ACHN (cell line): ENCODE measurements around the gene NTM.

Experiments used
- DNase-seq: peaks from one replicate; pipeline ENCODE4 v3.0.0-alpha.2; 2015
- in situ Hi-C: cut with HindIII; loops from 2 replicates; pipeline ENCODE4 v1.10.0; 2017; ENCODE audit warnings: low sequenced_read_pairs, low pct_ligation_motif_present, low pct_unique_long_range_greater_than_20kb

NTM gene

DNA sequence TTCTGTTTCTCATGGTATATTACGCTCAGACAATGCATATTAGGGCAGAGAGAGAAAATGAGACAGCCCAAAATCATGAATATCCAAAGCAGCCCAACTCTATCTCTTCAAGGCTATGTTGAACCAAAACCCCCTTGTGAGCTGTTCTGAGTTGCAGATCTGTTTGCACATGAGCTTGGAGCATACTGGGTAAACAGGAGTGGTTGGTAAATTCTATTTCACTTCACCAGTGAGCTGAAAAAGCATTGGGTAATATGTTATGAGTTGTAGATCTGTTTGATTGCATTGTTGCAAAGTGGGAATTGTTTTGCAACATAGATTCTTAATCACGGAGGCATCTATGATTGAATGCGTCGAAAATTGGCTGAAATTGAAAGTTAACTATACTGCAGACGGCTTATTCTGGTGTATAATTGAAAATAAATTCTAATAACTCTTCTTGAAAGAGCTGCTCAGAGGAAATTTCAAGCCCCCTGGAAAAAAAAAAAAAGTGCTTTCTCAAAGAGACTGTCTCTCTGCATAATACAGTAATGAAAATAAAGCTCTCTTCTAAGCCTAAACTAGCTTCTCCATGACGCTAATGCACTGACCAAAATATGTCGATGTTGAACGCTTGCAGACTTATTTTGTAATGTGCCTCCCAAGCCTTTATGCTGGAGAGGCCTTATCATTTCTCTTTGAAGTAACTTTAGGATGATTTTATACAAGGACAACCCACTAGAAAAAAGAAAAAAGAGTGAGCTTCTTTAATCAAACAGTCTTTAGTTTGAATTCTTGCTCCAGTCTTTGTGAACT, 263.7 kb downstream of the NTM start:
- no peak for DNase-seq
- in situ Hi-C loops, result no loop called here

DNA sequence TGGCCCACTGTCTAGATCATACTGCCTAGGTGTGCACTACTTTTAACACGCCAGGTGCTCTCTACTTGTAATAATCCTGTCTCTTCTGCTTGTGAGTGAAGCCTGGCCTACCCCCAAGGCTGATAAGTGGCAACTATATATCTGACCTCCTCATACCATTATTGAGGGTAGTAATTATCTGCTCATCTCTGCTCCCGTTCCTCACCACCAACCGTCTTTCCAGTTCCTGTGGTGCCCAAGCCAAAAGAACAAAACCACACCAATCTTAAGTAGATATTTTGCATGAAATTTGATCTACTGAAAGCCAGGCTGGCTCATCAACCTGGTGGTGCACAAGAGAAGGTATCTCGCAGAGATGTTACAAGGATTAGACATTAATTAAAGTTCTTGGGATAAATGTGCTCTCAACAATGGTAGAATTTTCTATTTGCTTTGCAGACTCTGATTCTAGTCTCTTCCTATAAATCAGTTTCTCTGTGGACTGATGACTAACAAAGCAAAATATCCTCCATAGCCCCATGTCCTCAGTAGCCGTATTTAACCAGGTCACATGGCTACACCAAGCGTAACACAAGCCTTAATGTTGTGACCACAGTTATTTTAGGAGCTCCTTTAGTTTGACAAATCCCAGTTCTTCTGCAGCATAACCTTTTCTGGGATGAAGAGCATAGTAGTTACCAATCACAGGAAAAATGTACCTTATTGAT, 267.2 kb downstream of the NTM start:
- in situ Hi-C loops, result no loop called here
- DNase-seq, result no peak

DNA sequence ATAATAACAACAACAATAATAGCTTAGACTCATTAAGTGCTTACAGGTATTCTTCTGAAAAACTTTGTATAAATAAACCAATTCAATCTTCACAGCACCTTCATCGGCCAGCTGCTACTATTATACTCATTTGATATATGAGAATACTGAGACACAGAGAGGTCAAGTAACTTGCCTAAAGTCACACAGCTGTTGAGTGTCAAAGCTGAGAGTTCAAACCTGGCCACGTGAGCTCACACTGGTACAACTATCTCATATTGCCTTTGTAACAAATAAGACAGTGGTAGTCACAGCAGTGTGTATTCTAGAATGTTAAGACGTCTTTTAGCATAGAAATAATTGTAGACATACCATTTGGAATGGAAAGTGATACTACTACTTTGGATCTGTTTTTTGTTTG, 268.5 kb downstream of the NTM start:
- in situ Hi-C loops, result no loop called here
- no peak for DNase-seq

DNA sequence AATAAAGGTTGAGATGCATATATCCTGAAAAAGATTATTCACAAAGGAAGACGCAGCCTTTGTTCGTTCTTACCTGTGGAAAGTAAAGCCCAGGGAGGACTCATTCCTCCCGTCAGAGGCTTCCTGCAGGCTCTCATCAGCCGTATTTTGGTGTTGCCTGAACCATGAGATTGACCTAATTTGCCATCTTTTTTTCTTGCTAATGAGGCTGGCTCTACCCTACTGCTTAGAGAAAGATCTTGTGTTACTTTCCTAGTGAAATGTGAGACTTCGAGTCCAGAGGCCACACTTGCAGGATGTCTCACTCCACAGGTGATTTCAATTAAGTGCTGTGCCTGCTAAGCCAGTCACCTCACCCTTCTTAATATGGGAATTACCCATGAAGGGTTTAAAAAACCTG, 269.9 kb downstream of the NTM start:
- in situ Hi-C loops, result no loop called here
- DNase-seq, result no peak

DNA sequence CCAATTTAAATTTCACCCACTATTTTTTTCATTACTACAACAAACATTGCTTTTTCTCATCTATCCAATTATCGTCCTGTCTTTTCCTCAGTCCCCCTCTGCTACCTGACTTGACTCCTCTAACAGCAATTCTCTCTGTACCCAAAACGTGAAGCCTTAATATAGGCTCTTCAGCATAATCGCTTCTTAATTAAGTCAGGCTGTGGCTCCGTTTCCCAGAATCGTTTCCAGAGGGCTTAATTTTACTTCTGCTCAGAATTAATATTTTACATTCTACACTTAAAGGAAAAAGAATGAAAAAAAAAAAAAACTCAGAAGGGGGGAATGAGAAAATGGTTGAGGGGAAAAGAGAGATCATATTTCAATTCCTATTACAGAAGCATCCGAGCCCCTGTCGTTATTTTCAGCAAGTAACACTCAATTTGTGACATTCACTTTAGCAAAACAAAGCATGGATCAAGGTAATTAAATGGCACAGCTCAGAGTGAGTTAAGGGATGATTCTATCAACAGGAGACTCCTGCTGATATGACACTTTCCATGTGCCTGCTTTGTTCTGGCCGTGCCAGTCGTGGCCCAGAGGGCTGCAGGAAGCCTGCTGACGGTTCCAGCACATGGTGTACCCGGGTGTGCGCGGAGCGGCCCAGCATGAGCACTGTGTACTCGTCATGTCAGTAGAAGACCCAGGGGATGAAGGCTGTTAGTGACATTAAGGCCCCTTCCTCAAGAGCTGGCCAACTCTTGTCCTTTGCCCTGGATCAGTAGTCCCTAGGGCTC, 272.5 kb downstream of the NTM start:
- in situ Hi-C loops, result no loop called here
- no peak for DNase-seq

DNA sequence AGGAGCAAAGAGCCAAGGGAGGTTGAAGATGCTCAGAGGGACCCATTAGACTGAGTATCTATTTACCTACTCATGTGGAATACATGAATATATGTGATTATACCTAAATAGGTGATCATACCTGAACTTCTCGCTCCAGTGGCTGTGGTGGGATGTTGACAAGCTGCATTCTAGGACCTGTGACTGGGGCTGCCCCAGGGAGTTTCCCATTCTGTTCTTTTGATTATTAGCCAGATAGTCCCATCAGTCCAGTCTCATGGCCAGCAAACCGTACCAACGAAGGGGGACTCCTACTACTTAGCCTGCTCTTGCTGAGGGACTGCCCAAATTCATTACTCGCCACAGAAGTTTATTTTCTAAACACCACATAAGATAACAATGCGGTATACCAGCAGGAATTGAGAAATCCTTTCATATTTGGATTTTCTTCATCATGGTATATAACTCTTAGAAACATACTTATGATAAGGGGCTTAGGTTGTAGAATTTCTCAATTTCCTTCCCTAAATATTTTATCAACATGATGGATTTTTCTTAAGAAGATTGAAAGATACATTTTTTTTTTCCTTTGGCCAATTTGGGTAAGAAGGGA, 273.9 kb downstream of the NTM start:
- in situ Hi-C loops, result no loop called here
- no peak for DNase-seq

DNA sequence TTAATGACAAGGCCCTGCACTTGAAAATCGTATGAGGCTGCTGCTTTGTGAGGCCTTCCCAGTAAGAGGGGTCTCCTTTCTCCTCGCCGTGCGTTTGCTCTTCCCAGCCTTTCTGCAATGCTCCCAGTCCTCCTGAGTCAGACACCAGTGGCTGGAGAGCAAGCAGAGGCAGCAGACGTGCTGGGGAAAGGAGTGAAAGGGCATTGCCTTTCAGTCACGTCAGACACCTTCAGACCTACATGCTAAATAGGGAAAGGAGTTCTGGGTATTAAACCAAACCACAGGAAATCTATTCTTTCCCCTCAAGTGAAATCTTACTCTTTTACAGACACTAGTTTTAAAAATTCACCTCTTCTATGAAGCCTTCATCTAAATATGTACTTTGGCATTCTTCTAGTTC, 274.8 kb downstream of the NTM start:
- DNase-seq, result no peak
- in situ Hi-C loops, result no loop called here

DNA sequence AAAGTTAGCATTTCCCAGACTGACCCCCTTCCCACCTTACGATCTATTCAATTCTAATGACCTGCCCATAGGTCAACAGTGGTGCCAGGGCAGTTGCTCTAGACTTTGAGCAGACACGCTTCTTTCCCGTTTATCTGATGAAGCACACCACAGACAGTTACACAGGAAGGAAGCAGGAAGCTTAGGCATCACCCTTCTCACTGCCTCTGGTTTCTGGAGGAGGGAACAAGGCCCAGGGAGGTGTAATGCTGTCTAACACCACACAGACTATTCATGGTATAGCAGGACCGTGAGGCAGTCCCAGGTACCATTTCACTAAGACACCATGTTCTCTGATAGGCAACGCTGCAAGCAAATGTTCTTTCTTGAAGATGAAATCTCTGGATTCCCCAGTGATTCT, 279.4 kb downstream of the NTM start:
- no peak for DNase-seq
- in situ Hi-C loops, result no loop called here

DNA sequence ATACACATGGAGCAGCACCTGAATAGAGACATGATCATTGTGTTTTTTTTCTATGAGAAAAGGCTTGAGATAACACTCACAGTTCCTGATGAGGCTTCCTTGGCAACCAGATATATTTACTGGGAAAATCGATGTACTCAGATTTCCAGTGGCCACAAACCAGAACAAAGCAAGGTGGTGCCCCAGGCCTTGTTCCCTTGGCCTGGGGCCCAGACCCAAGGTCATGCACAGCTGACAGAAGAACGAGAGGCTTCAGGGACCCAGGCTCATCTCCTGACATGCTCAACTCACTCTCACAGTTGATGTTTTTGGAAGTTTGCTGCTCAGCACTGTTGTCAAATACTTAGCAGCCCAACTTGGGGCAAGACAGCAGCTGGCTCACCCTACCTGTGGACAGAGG, 281.8 kb downstream of the NTM start:
- DNase-seq, result no peak
- in situ Hi-C loops, result no loop called here

DNA sequence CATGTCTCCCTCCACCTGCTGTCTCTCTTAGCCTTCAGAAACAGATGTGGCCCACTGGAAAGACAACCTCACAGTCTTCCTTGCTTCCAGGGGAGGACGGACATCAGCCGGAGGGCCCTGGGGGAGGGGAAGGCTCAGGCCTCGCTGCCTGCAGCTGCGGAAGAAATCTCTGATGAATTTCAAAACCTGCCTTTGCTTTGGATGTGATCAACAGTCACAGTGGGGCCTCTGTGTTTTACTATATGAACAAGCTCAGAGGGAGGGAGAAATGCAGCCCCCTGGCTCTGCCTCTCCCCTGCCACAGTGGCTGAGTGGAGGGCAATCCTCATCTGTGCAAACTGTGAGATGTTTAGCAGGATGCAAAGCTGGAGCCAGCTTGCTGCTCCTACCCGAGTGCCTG, 282.8 kb downstream of the NTM start:
- DNase-seq, result no peak
- in situ Hi-C loops, result no loop called here

DNA sequence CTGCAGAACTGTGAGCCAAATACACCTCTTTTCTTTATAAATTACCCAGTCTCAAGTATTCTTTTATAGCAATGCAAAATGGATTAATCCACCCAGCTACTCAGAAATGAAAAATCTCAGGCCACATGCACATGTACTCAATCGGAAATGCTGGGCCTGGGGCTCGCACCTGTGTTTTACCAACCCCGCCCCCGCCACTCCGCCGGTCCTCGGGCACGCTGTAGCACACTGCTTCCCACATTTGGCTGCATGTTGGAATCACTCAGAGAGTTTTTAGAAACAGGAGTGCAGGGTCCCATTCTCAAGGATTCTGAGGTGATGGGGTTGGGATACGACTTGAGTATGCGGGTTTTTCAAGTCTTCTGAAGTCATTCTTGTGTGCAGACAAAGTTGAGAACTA, 284.4 kb downstream of the NTM start:
- in situ Hi-C loops, result no loop called here
- DNase-seq, result no peak

DNA sequence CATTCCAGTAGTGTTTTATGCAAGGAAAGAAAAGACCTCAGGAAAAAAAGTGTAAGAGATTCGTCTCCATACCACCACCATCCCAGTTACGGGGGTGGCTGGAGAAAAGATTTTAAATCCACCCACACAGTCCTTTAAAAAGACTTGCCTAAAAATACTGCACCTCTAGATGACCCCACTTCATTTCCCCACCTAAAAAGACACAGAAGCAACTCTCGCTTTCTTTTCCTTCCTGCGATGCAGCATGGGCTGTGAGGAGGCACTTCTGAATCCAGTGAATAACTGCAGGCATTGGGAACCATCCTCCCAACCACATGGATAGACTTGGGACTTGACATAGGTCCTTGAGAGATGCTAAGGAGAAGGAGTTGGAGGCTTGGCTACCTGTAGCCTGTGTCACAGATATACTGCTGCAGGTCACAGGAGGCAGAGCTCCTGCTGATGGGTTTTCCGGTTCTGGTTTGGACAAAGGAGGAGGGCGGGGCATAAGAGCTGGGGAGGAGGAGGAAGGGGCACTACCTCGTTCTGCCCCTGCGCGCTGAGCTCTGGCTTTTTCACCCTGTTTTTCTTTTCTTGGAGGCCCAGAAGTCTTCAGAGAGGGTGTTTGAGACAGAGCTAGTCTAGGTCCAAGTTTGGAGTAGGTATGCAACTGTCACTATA, 285.9 kb downstream of the NTM start:
- DNase-seq, result no peak
- in situ Hi-C loops, result no loop called here

DNA sequence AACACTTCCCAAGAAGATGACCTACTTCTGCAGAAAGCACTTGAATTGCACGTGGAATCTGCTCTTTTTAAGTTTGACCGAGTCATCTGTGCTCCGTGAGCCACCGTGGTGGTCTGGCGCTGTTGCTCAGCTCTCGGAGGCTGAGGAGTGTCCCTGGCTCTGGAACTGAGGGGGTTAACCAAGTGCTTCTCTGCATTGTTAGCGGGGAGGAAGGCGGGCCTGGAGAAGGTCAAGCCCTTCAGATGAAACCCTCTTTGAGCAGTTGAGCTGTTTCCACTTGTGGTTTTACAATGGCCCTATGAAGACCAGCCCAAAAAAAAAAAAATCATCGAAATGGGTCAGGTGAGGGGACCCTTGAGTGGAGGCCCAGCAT, 286.4 kb downstream of the NTM start:
- in situ Hi-C loops, result no loop called here

DNA sequence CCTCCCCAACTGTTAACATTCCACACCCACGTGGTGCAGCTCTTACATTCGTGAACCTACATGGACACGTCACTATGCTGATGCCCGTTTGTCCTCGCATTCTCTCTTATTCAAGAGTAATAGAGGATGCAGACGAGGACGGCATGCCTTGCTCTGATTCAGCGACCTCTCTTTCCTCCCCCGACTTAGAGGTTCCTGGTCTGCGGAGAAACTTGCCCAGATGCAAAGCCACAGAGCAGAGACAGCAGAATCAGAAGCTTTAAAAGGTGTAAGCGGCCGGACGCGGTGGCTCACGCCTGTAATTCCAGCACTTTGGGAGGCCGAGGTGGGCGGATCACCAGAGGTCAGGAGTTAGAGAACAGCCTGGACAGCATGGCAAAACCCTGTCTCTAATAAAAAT, 288.0 kb downstream of the NTM start:
- in situ Hi-C loops, result no loop called here

More for the DNA sequence above, 286.4 kb downstream of the NTM start:
- DNase-seq, result no peak

DNA sequence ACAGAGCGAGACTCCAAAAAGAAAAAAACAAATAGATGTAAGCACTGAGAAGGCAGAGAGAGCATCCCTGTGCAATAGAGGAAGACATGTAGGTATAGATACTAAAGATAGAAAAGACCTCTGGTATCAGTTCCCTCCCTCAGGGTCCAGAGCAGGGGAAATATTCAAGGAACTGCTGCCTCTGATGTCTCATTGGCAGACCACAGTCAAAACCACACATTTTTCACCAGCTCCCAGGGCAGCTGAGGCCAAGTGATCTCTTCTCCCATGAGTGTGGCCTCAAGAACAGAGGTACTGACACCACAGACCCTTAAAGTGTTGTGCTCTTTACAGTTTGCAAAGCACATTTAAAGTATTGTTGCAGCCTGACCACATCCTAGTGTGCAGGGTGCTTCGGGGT, 288.5 kb downstream of the NTM start:
- in situ Hi-C loops, result no loop called here
- DNase-seq, result no peak

More for the DNA sequence above, 288.0 kb downstream of the NTM start:
- DNase-seq, result no peak

DNA sequence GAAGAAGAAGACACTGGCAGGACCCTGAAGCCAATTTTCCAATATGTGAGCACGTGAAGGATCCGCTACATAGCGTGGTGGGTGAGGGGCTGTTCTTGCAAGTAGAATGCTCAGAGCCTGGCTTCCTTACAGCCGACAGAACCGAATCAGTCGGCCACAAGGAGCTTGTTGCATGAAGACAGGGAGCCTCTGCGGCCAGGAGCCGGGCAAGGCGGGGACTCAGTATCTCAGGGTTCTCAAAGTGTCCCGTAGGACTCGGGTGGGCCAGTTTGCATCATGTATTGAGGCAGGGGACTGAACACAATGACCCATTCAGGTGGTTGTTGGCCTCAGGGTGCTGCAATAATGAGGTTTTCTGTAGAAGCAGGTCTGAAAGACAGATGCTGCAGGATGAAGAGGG, 289.5 kb downstream of the NTM start:
- in situ Hi-C loops, result no loop called here
- no peak for DNase-seq

DNA sequence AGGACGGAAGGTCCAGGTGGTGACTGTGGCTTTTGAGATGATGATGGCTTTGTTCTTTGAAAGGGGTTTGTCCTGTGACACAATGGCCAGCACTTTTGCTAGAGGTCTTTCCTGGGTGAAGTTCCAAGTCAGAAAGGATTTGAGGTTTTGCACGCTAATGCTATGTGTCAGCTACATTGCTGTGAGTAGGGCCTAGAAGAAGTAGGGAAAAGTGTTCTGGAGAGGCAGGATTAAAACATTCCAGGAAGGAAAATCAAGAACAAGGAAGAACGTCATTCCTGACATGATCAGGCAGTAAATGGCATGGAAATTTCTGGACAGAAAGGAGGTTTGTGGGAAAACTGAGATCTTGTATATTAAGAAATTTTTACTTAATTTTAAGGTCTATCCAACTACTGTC, 290.7 kb downstream of the NTM start:
- in situ Hi-C loops, result no loop called here
- no peak for DNase-seq

DNA sequence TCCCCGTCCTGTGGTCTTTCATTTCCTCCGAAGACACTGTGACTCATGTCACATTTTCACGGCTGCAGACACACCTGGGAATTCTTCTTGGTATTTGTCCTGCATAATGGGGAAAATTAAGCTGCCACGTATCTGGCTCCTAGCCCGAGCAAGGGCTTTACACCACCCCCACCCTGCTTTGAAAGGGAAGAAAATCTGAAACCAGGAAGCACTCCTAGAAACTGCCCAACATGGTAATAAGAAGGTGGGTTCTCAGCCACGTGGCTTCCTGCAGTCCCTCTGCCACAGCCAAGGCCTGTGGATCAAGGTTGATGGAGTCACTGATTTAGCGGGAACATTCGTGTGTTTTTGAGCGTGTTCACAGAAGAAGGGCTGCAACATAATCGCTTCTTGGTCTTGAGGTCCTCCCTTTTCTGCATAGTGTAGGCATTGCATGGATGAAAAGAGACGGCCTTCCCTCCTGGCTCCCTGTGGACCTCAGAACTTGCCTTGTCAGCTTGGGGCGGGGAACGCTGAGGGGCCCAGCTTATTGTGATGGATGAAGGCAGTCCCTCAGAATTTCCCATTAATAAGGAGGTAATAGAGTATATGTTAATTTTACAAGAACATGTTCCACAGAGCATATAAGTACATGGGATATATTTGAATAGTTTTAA, 292.0 kb downstream of the NTM start:
- in situ Hi-C loops, result no loop called here

More for the DNA sequence above, 292.0 kb downstream of the NTM start:
- DNase-seq, result no peak
